Vagina (tissue), 2 donors: Measurements from ENCODE around the gene SORCS2. TPM values are rescaled to one million over a fixed set of nuclear protein-coding genes. Genes with fewer than 3 reads are reported as not detected.

Experiments
- DNase-seq, 2 donors: peaks; one replicate each; pipeline ENCODE4 v3.0.0-alpha.2; 2017; ENCODE audit errors: extremely low spot score in 2 of 2
- H3K27ac ChIP-seq: fragments of 200-600 bp; sonication (generic); one replicate; pipeline ENCODE4 v1.5.1; 2019
- H3K27me3 ChIP-seq: fragments of 200-600 bp; sonication (generic); one replicate; pipeline ENCODE4 v1.5.1; 2019
- H3K36me3 ChIP-seq, 2 donors: fragments of 200-600 bp; sonication (generic); one replicate each; pipeline ENCODE4 v1.5.1; 2017 to 2019
- H3K4me1 ChIP-seq: fragments of 200-600 bp; sonication (generic); one replicate; pipeline ENCODE4 v1.5.1; 2019
- H3K4me3 ChIP-seq, 2 donors: fragments of 200-600 bp; sonication (generic); 1 replicate in 1 of 2; 2 replicates in 1 of 2; pipeline ENCODE4 v1.5.1; 2016 to 2019
- H3K9me3 ChIP-seq: fragments of 200-600 bp; sonication (generic); one replicate; pipeline ENCODE4 v1.5.1; 2019
- CTCF ChIP-seq, 3 experiments: fragments of 450-650 bp in 2 of 3; fragments of 200-600 bp in 1 of 3; sonication (generic) in 1 of 3; IDR thresholded peaks; one replicate each; pipeline ENCODE4 v1.5.1; 2017 to 2019; ENCODE audit warnings: antibody characterized with exemption in 3 of 3, mild to moderate bottlenecking in 2 of 3, moderate library complexity in 2 of 3
- POLR2A ChIP-seq, 2 donors: fragments of 450-650 bp; IDR thresholded peaks; one replicate each; pipeline ENCODE4 v1.6.1; 2017; ENCODE audit warnings: antibody characterized with exemption in 2 of 2, mild to moderate bottlenecking in 2 of 2, moderate library complexity in 2 of 2
- POLR2AphosphoS5 ChIP-seq, 2 donors: sonication (generic); formaldehyde crosslinking; IDR thresholded peaks; one replicate each; pipeline ENCODE4 v1.9.0; 2017; ENCODE audit warnings: antibody characterized with exemption in 2 of 2, mild to moderate bottlenecking in 2 of 2, low read depth in 1 of 2; ENCODE audit not compliant: insufficient read depth in 1 of 2
- intact Hi-C: fragments of 100-400 bp; cut with DNase I; formaldehyde crosslinking; loops from one replicate; pipeline ENCODE4 v1.15.1; 2023
- total RNA-seq: library from RNA; depleted of rRNA; stranded (reverse); fragments of >200 nt; gene quantifications from one replicate; pipeline ENCODE4 v1.2.3, GENCODE V29; 2016

The SORCS2 gene
- total RNA-seq, 1 donor from 2014 or later: 5.4 TPM

GRCh38 chr4:7786517-7786916, 594.2 kb downstream of the SORCS2 start:
- Histone ChIP-seq H3K9me3 (no peaks in the 10 kb centered on the region), H3K4me3 (no peak overlapping the region), H3K36me3 (no peaks in the 10 kb centered on the region), H3K27ac (no peak overlapping the region), H3K27me3 (no peaks in the 10 kb centered on the region), H3K4me1 (peaks cover 7% of the 10 kb centered on the region)
- intact Hi-C loops: no loop called here
- DNase-seq: no peak
- no peak for TF ChIP-seq CTCF (IDR thresholded peaks at IDR 0.05)
- no peak for TF ChIP-seq POLR2AphosphoS5 (IDR thresholded peaks at IDR 0.05; ENCODE audit: insufficient read depth in 1 of 2, low read depth in 1 of 2)
- TF ChIP-seq POLR2A (IDR thresholded peaks at IDR 0.05): no peak

- DNase-seq: no peak
- Histone ChIP-seq H3K4me1 (peaks cover 2% of the 10 kb centered on the region), H3K27me3 (no peaks in the 10 kb centered on the region), H3K9me3 (no peaks in the 10 kb centered on the region), H3K4me3 (no peak overlapping the region), H3K36me3 (no peaks in the 10 kb centered on the region), H3K27ac (no peak overlapping the region)
- TF ChIP-seq POLR2AphosphoS5 (IDR thresholded peaks at IDR 0.05; ENCODE audit: insufficient read depth in 1 of 2, low read depth in 1 of 2): no peak
- no peak for TF ChIP-seq POLR2A (IDR thresholded peaks at IDR 0.05)
- TF ChIP-seq CTCF (IDR thresholded peaks at IDR 0.05): no peak
- intact Hi-C loops: no loop called here
These were observed 594.7 kb downstream of the SORCS2 start for GRCh38 chr4:7787067-7787466.

- Histone ChIP-seq H3K36me3 (no peaks in the 10 kb centered on the region), H3K27ac (no peak overlapping the region), H3K27me3 (no peaks in the 10 kb centered on the region), H3K9me3 (no peaks in the 10 kb centered on the region), H3K4me1 (no peaks in the 10 kb centered on the region), H3K4me3 (no peak overlapping the region)
- intact Hi-C loops: no loop called here
- DNase-seq: no peak
- TF ChIP-seq POLR2A (IDR thresholded peaks at IDR 0.05) (no peak), POLR2AphosphoS5 (IDR thresholded peaks at IDR 0.05; ENCODE audit: insufficient read depth in 1 of 2, low read depth in 1 of 2) (no peak), CTCF (IDR thresholded peaks at IDR 0.05) (no peak)
These were observed 595.4 kb downstream of the SORCS2 start for GRCh38 chr4:7787681-7788141.

GRCh38 chr4:7788193-7788592, 595.9 kb downstream of the SORCS2 start:
- no peaks in the 10 kb centered on the region for H3K36me3 ChIP-seq

More at GRCh38 chr4:7788193-7788592, 595.9 kb downstream of the SORCS2 start:
- DNase-seq: no peak
- H3K27ac ChIP-seq: no peak overlapping the region
- H3K4me3 ChIP-seq: no peak overlapping the region
- no peaks in the 10 kb centered on the region for H3K27me3 ChIP-seq
- no peaks in the 10 kb centered on the region for H3K9me3 ChIP-seq
- intact Hi-C loops: no loop called here
- no peak for TF ChIP-seq POLR2AphosphoS5 (IDR thresholded peaks at IDR 0.05; ENCODE audit: insufficient read depth in 1 of 2, low read depth in 1 of 2)
- no peak for TF ChIP-seq POLR2A (IDR thresholded peaks at IDR 0.05)
- TF ChIP-seq CTCF (IDR thresholded peaks at IDR 0.05): no peak
- H3K4me1 ChIP-seq: no peaks in the 10 kb centered on the region
